Left ventricle myocardium inferior (tissue), 1 donor: ENCODE measurements around the gene IPO9. TPM values are rescaled to one million over a fixed set of nuclear protein-coding genes. Genes with fewer than 3 reads are reported as not detected.
A peak's percentile ranks its signal among the peaks of the same experiment; 100 is the strongest.

Experiments
- DNase-seq: peaks from one replicate; pipeline ENCODE4 v3.0.0-alpha.2; 2020
- H3K27ac ChIP-seq: fragments of 200-600 bp; replicated peaks from 2 replicates; pipeline ENCODE4 v1.8.0; 2021
- H3K27me3 ChIP-seq: fragments of 200-600 bp; 2 replicates; pipeline ENCODE4 v1.8.0; 2021; ENCODE audit warnings: low read depth
- H3K36me3 ChIP-seq: fragments of 200-600 bp; 2 replicates; pipeline ENCODE4 v1.8.0; 2021
- H3K4me1 ChIP-seq: fragments of 200-600 bp; 2 replicates; pipeline ENCODE4 v1.8.0; 2021
- H3K4me3 ChIP-seq: fragments of 200-600 bp; 2 replicates; pipeline ENCODE4 v1.8.0; 2021; ENCODE audit warnings: mild to moderate bottlenecking, moderate library complexity
- H3K9me3 ChIP-seq: fragments of 200-600 bp; replicated peaks from 2 replicates; pipeline ENCODE4 v1.8.0; 2021
- CTCF ChIP-seq: fragments of 200-600 bp; IDR thresholded peaks from 2 replicates; pipeline ENCODE4 v1.8.0; 2021; ENCODE audit warnings: antibody characterized with exemption, mild to moderate bottlenecking, borderline replicate concordance
- intact Hi-C: fragments of 100-400 bp; cut with micrococcal nuclease; formaldehyde crosslinking; loops from one replicate; pipeline ENCODE4 v1.11.0; 2022
- total RNA-seq: library from RNA; stranded (reverse); fragmentation: NEBNext Ultra II Directional; extraction: Animal tissue kit (Norgen Biotek cat#: 25700); gene quantifications from one replicate; pipeline ENCODE4 v1.2.1, GENCODE V29; 2021
- donor health status: DM: no; HTN: yes; CAD: no; lungs with severe emphysema.

The IPO9 gene
- total RNA-seq, 1 donor from 2014 or later, result 20.1 TPM

DNA sequence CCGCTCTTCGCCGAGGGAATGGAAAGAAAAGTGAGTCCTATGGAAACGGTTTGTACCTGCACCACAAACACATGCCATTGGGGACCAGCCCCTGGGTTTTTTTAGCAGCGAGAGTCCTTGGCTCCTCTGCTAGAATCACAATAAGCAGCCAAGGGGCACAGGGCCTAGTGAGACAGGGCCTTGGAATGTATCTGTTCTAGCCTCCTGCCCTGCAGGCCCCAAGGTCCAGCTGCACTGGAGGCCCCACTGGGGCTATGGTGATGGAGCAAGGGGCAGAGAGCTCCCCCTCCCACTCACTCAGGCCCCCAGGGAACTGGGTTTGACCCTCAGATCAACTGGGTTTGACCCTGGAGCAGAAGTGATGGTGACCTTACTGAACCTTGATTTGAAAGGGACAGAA, 74.2 kb downstream of the IPO9 start:
- H3K4me1 ChIP-seq, result peaks cover 19% of the 10 kb centered on the region
- H3K27ac ChIP-seq, result peak overlapping the region; percentile 78
- no peaks in the 10 kb centered on the region for H3K9me3 ChIP-seq
- no peak overlapping the region for H3K4me3 ChIP-seq
- no peak for TF ChIP-seq CTCF
- intact Hi-C loops, result no loop called here
- H3K36me3 ChIP-seq, result no peaks in the 10 kb centered on the region
- no peak for DNase-seq
- H3K27me3 ChIP-seq, result no peaks in the 10 kb centered on the region

DNA sequence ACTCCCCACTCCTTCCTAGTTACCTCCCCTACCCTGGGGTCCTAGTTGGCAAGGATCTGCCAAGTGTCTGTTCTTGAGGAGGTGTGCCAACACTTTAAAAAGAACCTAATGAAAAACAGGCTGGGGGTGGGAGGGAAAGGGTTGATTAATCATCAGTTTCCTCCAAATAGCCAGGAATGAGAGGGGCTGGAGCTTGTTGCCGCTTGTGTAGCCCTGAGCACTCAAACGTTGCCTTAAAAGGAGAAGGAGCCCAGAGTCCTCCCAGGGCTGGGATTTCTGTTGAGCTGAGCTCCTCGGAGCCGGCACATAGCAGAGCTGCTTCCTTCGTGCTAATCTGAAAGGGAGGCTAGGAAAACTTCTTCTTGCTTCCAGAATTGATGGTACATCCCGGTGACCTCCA, 75.6 kb downstream of the IPO9 start:
- DNase-seq, result no peak
- Histone ChIP-seq H3K9me3 (no peaks in the 10 kb centered on the region), H3K27ac (peak overlapping the region; percentile 78), H3K27me3 (no peaks in the 10 kb centered on the region), H3K4me3 (no peak overlapping the region), H3K36me3 (no peaks in the 10 kb centered on the region), H3K4me1 (peaks cover 18% of the 10 kb centered on the region)
- intact Hi-C loops, result no loop called here
- TF ChIP-seq CTCF, result no peak

DNA sequence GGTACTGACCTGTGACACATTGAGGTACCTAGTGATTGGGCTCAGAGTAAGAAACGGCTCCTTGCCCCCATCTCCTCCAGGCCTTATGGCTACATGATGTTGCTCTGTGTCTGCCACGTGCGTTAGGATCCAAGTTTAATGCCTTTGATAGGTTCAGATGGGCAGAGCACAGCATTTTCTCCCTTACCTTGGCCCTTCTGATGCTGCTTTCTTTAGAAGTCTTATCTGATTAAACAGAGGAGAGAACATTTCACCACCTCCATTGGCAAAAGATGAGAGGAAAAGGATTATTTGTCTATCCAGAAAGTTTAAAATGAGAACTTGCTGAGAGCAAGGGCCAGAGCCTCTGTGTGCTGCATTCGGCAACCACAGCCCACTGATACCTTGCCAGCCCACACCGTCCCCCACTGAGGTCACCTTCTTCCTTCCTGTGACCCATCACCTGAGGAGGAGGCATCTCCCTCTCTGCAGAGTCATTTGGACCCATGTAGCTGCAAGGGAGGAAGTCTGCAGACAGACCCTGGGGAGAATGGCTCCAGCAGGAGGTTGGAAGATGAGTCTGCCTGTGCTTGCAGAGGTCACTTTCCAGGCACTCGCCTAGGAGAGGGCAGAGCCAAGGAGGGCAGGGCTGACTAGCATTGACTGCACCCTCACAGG, 76.4 kb downstream of the IPO9 start:
- H3K27me3 ChIP-seq, result no peaks in the 10 kb centered on the region
- peaks cover 18% of the 10 kb centered on the region for H3K4me1 ChIP-seq
- no peak for DNase-seq
- H3K27ac ChIP-seq, result peak overlapping the region; percentile 78
- no peak for TF ChIP-seq CTCF
- H3K4me3 ChIP-seq, result no peak overlapping the region
- no peaks in the 10 kb centered on the region for H3K9me3 ChIP-seq
- H3K36me3 ChIP-seq, result no peaks in the 10 kb centered on the region
- intact Hi-C loops, result no loop called here

DNA sequence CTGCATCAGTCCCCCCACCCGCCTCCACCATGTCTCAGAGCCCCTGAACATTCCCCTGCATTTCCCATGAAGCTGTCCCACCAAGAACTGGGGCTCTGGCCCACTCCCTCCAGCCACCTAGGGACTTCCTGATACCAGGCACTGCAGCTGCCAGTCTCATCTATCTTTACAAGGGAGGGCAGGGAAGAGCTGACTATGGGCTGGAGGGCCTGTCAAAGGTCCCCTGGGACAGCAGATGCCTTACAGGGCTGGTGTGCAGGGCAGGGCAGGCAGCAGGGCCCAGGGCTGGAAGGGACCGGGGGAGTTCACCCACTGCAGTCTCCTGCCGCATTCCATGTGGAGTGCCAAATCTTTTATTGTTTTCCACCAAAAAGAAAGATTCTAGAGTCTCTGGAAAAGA, 77.4 kb downstream of the IPO9 start:
- Histone ChIP-seq H3K9me3 (no peaks in the 10 kb centered on the region), H3K4me1 (peaks cover 18% of the 10 kb centered on the region), H3K4me3 (no peak overlapping the region), H3K27me3 (no peaks in the 10 kb centered on the region), H3K36me3 (no peaks in the 10 kb centered on the region), H3K27ac (peak overlapping the region; percentile 78)
- no peak for TF ChIP-seq CTCF
- DNase-seq, result no peak
- intact Hi-C loops, result no loop called here

DNA sequence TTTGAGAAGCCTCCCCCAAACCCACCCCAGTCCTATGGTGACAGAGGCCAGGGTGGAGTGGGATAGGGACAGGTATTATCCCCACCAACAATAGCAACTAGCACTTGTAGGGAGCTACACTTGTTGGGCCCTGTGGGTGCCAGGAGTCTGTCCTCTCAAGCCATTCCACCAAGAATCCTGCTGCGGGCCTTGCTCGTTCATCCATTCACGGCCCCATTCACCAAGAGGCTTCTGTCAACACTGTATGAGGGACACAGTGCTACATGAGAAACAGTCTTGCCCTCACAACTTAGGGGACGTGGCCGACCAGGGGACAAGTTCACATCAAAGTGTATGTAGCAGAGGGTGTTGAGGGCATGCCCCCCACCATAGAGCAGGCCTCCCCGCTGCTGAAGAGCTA, 78.7 kb downstream of the IPO9 start:
- H3K9me3 ChIP-seq, result no peaks in the 10 kb centered on the region
- TF ChIP-seq CTCF, result no peak
- H3K36me3 ChIP-seq, result no peaks in the 10 kb centered on the region
- intact Hi-C loops, result no loop called here
- H3K4me3 ChIP-seq, result no peak overlapping the region
- no peaks in the 10 kb centered on the region for H3K27me3 ChIP-seq
- peak overlapping the region; percentile 78 for H3K27ac ChIP-seq
- DNase-seq, result no peak
- peaks cover 18% of the 10 kb centered on the region for H3K4me1 ChIP-seq
